GM19324 (cell line): ENCODE data around the gene SLC6A13.

Experiments
- ATAC-seq: cut with Tn5 transposase; IDR thresholded peaks from one replicate; pipeline ENCODE4 v1.9.1; 2021; ENCODE audit warnings: mild to moderate bottlenecking, moderate library complexity; ENCODE audit not compliant: unreplicated experiment, low FRiP score

SLC6A13 gene

GRCh38 chr12:184811-185575, 77.6 kb downstream of the SLC6A13 start:
- no peak for ATAC-seq

GRCh38 chr12:182381-182892, 80.2 kb downstream of the SLC6A13 start:
- no peak for ATAC-seq

DNA sequence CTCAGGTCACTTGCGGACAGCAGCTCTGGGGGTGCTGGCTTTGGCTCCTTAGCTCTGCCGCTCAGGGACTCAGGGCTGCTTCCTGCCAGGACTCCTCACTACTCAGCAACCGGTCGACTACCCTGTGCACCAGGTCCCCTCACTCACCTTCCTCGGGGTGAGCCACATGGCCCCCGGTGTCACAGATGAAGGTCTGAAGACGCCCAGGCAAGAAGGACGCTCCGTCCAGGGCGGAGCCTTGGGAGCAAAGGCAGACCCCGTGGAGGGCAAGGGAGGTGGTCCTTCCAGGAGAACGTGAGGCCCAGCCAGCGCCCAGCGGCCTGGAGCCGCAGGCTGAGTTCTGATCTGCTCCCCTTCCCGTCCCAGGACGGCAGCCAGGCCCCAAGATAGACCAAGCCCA, 80.7 kb downstream of the SLC6A13 start:
- no peak for ATAC-seq

GRCh38 chr12:180445-180844, 82.2 kb downstream of the SLC6A13 start:
- no peak for ATAC-seq

GRCh38 chr12:179885-180284, 82.8 kb downstream of the SLC6A13 start:
- ATAC-seq, result no peak

DNA sequence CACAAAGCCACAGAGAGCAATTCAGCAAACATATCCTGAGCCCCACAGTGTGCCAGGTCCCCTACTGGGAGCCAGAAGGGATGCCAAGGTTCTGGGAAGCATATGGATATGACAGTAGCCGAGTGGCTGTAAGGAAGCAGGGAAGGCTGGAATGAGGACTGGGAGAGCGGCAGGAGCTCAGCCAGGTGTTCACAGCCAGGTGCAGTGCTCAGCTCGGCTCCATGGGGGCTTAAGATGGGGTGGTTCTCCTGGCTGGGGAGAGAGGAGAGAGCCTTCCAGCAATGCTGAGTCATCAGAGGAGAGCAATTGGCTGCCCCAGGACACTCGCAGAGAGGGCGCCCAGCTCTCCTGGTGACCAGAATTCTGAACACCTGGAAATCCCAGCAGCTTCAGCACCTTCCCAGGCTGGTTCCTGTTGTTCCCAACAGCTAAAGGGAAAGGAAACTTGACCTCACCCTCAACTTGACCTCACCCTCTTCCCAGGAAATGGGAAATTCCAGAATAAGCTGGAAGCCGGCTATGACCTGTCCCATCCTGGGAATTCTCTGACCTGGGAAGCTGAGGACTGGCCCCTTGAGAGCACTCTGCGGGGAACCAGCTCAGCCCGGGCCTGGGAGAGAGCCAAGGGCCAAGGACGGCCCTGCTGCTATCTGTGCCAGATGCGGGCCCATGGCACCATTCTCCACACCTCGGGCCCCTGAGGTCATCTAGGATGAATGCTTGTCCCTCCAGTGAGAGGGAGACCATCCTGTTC, 83.3 kb downstream of the SLC6A13 start:
- no peak for ATAC-seq

DNA sequence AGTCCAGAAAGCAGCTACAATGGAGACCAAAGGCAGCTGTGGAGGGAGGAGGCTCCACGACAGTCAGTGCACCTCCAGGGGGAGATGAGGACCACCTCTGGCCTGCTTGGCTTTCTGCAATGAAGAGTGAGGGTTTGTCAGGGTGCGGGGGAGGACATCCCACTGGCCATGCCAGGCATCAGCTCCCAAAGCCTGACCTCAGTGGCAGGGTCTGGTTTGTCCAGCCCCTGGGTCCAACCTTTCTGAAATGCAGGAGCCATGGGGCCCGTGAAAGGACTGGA, 83.9 kb downstream of the SLC6A13 start:
- ATAC-seq, result no peak

GRCh38 chr12:177980-178828, 84.4 kb downstream of the SLC6A13 start:
- ATAC-seq, result no peak

- ATAC-seq, result no peak
These were observed 85.2 kb downstream of the SLC6A13 start for GRCh38 chr12:177336-177979.

DNA sequence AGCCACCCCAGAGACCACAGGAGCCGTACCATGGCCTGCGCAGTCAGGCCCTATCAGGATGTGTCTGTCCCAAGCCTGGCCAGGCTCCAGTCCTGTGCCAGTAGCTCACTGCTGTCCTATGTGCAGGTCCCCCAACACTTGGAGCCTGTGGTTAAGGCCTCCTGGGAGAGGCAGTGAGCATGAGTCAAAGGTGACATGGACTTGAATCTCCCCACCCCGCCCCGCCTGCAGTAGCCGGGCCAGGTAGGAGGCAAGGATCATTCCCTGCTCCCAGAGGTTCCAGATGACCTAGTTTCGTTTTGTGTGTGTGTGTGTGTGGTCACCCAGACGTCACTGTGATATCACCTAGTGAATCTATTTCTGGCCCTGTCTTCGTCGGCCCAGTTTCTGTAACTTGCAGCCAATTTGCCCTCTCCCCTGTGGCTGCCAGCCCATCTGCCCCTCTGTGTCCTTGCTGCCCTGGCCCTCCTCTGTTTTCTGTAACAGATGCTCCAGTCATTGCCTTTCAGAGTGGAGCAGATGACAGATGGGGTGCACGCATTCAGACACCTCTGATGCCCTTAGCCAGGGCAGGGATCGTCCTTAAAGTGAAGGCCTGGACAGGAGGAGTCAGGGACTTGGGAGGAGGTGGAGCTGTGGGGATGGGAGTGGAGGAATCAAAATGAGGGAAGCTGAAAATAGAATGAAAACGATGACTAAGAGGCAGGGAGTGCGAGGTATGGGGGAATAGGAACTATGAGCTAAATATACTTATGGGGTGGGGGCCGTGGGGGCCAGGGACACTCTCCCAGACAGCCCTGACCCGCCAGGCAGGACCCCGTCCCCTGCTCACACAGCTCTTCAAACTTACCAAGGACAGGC, 86.1 kb downstream of the SLC6A13 start:
- ATAC-seq, result no peak

DNA sequence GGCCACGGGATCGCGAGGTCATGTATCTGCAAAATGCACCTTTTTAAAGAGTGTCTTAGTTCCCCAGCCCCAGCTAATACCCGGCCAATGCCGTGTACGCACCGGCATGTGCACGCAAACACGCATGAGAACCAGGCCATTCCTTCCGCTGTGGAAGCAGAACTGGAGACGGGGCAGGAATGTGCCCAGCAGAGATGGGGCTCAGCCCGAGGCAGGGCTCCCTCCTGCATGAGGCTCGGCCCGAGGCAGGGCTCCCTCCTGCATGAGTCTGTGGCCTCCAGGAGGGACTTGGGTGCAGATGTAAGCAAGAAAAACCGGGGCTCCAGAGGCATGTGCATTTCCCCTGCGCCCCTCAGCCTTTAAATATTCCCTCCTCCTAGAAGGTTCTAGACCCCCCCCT, 86.9 kb downstream of the SLC6A13 start:
- ATAC-seq, result no peak

- no peak for ATAC-seq
These were observed 87.4 kb downstream of the SLC6A13 start for GRCh38 chr12:175250-175649.

- ATAC-seq, result no peak
These were observed 88.0 kb downstream of the SLC6A13 start for GRCh38 chr12:174596-174995.

GRCh38 chr12:174124-174523, 88.5 kb downstream of the SLC6A13 start:
- ATAC-seq, result no peak

DNA sequence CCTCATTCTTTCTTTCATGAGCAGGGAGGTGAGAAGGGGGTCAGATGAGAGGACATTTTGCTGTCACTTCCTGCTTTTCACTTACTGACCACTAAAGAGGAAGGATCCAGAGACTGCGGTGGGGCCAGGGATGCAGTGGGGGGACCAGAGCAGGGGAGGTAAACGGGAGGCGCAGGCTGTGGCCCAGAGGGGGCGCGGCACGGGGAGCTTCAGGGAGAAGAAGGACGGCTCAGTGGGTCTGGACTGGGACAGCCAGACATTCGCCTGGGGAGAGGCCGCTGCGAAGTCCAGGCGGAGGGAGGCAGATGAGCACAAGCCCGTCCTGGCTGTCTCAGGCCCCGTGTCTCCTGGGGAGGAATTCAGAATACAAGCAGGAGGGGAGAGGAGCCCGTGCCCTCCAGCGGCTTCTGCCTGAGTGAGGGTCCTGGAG, 89.9 kb downstream of the SLC6A13 start:
- ATAC-seq, result no peak

DNA sequence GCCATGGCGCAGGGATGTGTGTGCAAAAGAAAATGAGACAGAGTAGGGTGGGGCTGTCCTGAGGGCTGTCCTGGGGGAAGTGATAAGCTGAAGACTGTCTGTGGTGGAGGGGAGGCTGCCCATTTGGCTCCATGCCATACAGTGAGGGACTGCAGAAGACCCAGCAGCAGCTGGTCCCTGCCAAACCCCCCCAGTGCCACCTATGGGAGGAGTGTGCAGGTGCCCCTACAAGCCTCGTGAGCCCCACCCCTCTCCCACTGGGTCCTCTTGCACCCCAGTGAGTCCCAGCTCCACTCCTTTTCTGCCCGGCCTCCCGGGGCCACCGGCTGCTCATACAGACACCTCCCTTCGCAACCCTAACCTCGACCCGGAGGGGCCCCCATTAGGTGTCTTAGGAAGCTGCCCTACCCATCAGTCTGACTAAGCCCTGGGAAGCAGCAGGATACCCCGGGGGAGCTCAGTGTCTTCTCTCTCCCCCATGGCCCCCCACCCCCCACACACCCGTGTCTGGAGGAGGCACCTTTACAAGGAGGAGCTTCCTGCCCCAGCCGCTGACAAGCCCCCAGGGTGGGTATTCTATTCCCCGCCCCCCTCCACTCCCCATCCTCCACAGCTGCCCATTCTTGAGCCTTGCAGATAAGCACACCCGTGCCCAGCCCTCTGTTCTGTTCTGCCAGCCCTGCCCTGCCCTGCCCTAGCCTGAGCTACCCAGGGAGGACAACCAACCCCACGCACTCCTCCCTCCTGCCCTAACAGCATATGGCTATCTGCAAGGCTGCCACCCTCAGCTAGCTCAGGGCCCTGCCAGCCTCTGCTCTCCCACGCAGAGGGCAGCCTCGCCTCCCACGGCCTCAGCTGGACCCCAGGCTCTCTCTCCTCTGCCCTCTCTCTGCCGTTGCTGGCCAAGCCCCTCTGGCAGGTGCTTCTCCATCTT, 90.6 kb downstream of the SLC6A13 start:
- no peak for ATAC-seq

DNA sequence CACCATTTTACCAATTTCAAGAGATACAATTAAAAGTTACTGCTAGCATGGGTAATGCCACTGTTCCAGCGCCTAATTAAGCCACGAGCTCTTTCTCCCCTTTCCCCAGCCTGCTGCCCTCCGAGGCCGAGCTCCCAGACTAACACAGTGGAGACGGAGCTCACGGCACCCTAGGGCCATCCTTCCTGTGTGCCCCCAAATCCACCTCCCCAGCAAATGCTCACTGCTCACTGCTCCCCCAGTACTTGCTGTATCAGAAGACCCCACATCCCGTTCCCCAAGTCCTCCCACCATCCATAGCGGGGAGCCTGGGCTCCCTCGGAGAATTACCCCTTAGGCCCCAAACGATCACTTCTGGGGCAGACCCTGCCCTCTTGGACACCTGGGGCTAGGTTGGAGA, 91.4 kb downstream of the SLC6A13 start:
- no peak for ATAC-seq
